ENCODE measurements around the gene TUBA4B.
A peak's percentile ranks its signal among the peaks of the same experiment; 100 is the strongest.
"Not testable (repeated sequence)": the region's sequence is repeated elsewhere in the genome, so short reads cannot be mapped to it uniquely, and the experiment has no call there.

TUBA4B gene

GRCh38 chr2:219291910-219292490 is 39.0 kb downstream of the TUBA4B start:
- no peak for DNase-seq (ENCODE audit: low spot score)

- no peak for DNase-seq (ENCODE audit: low spot score)
Measured at GRCh38 chr2:219292616-219293015, 39.6 kb downstream of the TUBA4B start.

- DNase-seq (ENCODE audit: low spot score), result no peak
Measured at GRCh38 chr2:219293736-219294231, 40.7 kb downstream of the TUBA4B start.

GRCh38 chr2:219294356-219295351 is 41.6 kb downstream of the TUBA4B start:
- DNase-seq (ENCODE audit: low spot score), result peak; percentile 91

GRCh38 chr2:219296142-219296541 is 43.1 kb downstream of the TUBA4B start:
- DNase-seq (ENCODE audit: low spot score), result no peak

- no peak for DNase-seq (ENCODE audit: low spot score)
Measured at GRCh38 chr2:219296631-219297391, 43.8 kb downstream of the TUBA4B start.

GRCh38 chr2:219297766-219298456 is 44.9 kb downstream of the TUBA4B start:
- no peak for DNase-seq (ENCODE audit: low spot score)

GRCh38 chr2:219298759-219299371 is 45.8 kb downstream of the TUBA4B start:
- DNase-seq (ENCODE audit: low spot score), result peak; percentile 78

GRCh38 chr2:219299372-219299760 is 46.3 kb downstream of the TUBA4B start:
- DNase-seq (ENCODE audit: low spot score), result no peak

GRCh38 chr2:219300022-219300421 is 47.0 kb downstream of the TUBA4B start:
- no peak for DNase-seq (ENCODE audit: low spot score)

- DNase-seq (ENCODE audit: low spot score), result no peak
Measured at GRCh38 chr2:219302412-219302968, 49.4 kb downstream of the TUBA4B start.

- DNase-seq (ENCODE audit: low spot score), result no peak
Measured at GRCh38 chr2:219304223-219304622, 51.2 kb downstream of the TUBA4B start.

GRCh38 chr2:219306047-219306446 is 53.0 kb downstream of the TUBA4B start:
- DNase-seq (ENCODE audit: low spot score), result no peak

GRCh38 chr2:219308142-219309101 is 55.4 kb downstream of the TUBA4B start:
- DNase-seq (ENCODE audit: low spot score), result peak; percentile 52

GRCh38 chr2:219309278-219309677 is 56.2 kb downstream of the TUBA4B start, which contains the start of gene PTPRN:
TSS of gene PTPRN (minus strand) at chr2:219309401. CDS start at chr2:219309332, 69 bp downstream.
- DNase-seq (ENCODE audit: low spot score), result no peak

GRCh38 chr2:219312683-219313263 is 59.7 kb downstream of the TUBA4B start:
- DNase-seq (ENCODE audit: low spot score), result not testable (repeated sequence)

GRCh38 chr2:219314804-219315468 is 61.9 kb downstream of the TUBA4B start:
- DNase-seq (ENCODE audit: low spot score), result no peak
